PC-9 (cell line): ENCODE data around the gene PKNOX2.

Source experiments
- EZH2 ChIP-seq: fragments of 200-600 bp; sonication (generic); IDR thresholded peaks from 2 replicates; pipeline ENCODE4 v1.8.0; 2017; ENCODE audit warnings: antibody characterized with exemption, low read depth
- TF ChIP-seq, protein P1 (sequence below): fragments of 200-600 bp; sonication (generic); conservative IDR thresholded peaks from 2 replicates; pipeline ENCODE4 v1.6.1; 2017; ENCODE audit warnings: mixed run types, antibody characterized with exemption, mild to moderate bottlenecking, moderate library complexity

DNA sequence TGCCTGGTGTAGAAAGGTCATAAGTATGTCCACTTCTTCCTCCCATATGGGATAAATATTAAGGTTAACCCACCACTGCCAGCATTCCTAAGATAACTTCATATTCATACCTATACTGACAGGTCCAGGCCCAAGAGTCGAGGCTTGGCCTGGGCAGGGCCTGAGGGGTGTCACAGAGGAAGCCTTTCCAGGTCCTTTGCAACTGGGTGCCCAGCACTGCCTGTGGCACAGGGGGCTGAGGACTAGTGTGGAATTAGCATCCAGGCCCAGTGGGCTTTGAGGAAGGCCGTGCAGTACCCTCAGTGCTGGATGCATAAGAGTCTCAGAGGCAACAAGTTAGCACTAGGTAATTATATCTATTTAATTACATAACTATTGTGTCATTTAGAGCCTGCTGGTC lies 65.4 kb downstream of the PKNOX2 start:
- TF ChIP-seq, protein P1, sequence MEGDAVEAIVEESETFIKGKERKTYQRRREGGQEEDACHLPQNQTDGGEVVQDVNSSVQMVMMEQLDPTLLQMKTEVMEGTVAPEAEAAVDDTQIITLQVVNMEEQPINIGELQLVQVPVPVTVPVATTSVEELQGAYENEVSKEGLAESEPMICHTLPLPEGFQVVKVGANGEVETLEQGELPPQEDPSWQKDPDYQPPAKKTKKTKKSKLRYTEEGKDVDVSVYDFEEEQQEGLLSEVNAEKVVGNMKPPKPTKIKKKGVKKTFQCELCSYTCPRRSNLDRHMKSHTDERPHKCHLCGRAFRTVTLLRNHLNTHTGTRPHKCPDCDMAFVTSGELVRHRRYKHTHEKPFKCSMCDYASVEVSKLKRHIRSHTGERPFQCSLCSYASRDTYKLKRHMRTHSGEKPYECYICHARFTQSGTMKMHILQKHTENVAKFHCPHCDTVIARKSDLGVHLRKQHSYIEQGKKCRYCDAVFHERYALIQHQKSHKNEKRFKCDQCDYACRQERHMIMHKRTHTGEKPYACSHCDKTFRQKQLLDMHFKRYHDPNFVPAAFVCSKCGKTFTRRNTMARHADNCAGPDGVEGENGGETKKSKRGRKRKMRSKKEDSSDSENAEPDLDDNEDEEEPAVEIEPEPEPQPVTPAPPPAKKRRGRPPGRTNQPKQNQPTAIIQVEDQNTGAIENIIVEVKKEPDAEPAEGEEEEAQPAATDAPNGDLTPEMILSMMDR = no peak
- no peak for TF ChIP-seq EZH2
